Body of pancreas (tissue), 4 donors: Measurements from ENCODE around the gene KANK2.

Experiments
- POLR2A ChIP-seq, 3 donors: fragments of 450-650 bp; IDR thresholded peaks; one replicate each; pipeline ENCODE4 v1.6.1; 2016; ENCODE audit warnings: antibody characterized with exemption in 3 of 3, mild to moderate bottlenecking in 2 of 3
- TF ChIP-seq, protein P1 (sequence below), 7 experiments: fragments of 450-650 bp in 4 of 7; fragments of 200-600 bp in 3 of 7; sonication (generic) in 3 of 7; IDR thresholded peaks; one replicate each; pipeline ENCODE4 v1.5.1; 2016 to 2019; ENCODE audit warnings: antibody characterized with exemption in 7 of 7

DNA sequence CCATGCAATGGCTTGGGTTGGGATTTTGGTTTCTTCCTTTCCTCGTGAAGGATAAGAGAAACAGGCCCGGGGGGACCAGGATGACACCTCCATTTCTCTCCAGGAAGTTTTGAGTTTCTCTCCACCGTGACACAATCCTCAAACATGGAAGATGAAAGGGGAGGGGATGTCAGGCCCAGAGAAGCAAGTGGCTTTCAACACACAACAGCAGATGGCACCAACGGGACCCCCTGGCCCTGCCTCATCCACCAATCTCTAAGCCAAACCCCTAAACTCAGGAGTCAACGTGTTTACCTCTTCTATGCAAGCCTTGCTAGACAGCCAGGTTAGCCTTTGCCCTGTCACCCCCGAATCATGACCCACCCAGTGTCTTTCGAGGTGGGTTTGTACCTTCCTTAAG, 65.9 kb downstream of the KANK2 start:
- TF ChIP-seq, protein P1, sequence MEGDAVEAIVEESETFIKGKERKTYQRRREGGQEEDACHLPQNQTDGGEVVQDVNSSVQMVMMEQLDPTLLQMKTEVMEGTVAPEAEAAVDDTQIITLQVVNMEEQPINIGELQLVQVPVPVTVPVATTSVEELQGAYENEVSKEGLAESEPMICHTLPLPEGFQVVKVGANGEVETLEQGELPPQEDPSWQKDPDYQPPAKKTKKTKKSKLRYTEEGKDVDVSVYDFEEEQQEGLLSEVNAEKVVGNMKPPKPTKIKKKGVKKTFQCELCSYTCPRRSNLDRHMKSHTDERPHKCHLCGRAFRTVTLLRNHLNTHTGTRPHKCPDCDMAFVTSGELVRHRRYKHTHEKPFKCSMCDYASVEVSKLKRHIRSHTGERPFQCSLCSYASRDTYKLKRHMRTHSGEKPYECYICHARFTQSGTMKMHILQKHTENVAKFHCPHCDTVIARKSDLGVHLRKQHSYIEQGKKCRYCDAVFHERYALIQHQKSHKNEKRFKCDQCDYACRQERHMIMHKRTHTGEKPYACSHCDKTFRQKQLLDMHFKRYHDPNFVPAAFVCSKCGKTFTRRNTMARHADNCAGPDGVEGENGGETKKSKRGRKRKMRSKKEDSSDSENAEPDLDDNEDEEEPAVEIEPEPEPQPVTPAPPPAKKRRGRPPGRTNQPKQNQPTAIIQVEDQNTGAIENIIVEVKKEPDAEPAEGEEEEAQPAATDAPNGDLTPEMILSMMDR (IDR thresholded peaks at IDR 0.05), result no peak
- TF ChIP-seq POLR2A (IDR thresholded peaks at IDR 0.05), result no peak
